ENCODE measurements around the gene RFC2. TPM values are rescaled to one million over a fixed set of nuclear protein-coding genes. Genes with fewer than 3 reads are reported as not detected.

Gene RFC2
- total RNA-seq, 2 donors from 2014 or later, result 56.7 to 71.6 TPM

- H3K4me1 ChIP-seq (ENCODE audit: control insufficient read depth, insufficient read depth, low read length), result no peaks in the 10 kb centered on the region
- peak; percentile 95 for DNase-seq
- no peaks in the 10 kb centered on the region for H3K27me3 ChIP-seq (ENCODE audit: control insufficient read depth, insufficient read depth, low read length, poor library complexity, severe bottlenecking)
- peak overlapping the region; percentile 79 for H3K4me3 ChIP-seq (ENCODE audit: low read length)
- H3K9me3 ChIP-seq (ENCODE audit: control insufficient read depth, low read length), result no peaks in the 10 kb centered on the region
- Mint-ChIP-seq H3K4me3 (peak overlapping the region; percentile 64), H3K27me3 (ENCODE audit: insufficient read depth) (no peaks in the 10 kb centered on the region), H3K36me3 (ENCODE audit: low read depth) (no peaks in the 10 kb centered on the region), H3K9me3 (no peaks in the 10 kb centered on the region), H3K4me1 (peaks cover 13% of the 10 kb centered on the region), H3K27ac (peak overlapping the region; percentile 68)
- H3K9ac ChIP-seq (ENCODE audit: extremely low read depth, low read length, poor library complexity, severe bottlenecking), result no peak overlapping the region
- 14 to 21% methylated on average over 3 to 16 of the region's 17 CpGs for WGBS, 2 experiments (ENCODE audit: insufficient coverage in 1 of 2, insufficient read length in 1 of 2)
- no peak for TF ChIP-seq CTCF (conservative IDR thresholded peaks at IDR 0.05)
- H3K27ac ChIP-seq (ENCODE audit: low read depth, low read length), result no peak overlapping the region
- no peaks in the 10 kb centered on the region for H3K36me3 ChIP-seq (ENCODE audit: control insufficient read depth, insufficient read depth, low read length)
Measured at GRCh38 chr7:74269757-74270277, 15.6 kb upstream of the RFC2 start.

DNA sequence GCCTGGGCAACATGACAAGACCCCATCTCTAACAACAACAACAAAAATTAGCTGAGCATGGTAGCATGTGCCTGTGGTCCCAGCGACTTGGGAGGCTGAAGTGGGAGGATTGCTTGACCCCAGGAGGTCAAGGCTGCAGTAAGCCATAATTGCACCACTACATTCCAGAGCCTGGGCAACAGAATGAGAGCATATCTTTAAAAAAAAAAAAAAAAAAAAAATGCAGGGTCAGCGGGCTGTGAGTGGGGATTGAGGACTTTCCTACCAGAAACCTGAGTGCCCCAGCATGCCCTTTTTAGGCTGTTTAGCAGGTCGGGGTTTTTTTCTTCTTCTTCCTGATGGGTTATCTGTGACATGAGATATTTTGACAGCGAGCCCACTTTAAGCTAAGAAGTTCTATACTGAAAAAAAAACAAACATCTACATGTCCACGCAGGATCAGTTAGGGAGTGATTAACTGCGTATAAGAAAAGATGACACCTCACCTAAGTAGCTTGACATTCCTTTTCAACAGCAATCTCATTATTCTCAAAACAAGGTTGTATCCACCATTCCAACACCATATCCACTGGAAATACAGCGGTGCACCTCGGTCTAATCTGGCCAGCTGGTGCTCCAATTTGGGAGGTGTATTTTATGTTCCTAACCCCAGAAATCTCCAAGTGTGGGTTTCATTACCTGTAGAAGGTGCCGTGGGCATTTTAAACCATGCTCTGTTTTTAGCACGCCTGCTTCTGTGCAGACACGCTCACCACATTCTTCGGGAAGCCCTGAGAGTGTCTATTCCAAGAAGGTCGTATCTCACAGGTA, 13.8 kb upstream of the RFC2 start:
- Histone ChIP-seq H3K4me3 (ENCODE audit: low read length) (no peak overlapping the region), H3K27me3 (ENCODE audit: control insufficient read depth, insufficient read depth, low read length, poor library complexity, severe bottlenecking) (no peaks in the 10 kb centered on the region), H3K4me1 (ENCODE audit: control insufficient read depth, insufficient read depth, low read length) (no peaks in the 10 kb centered on the region), H3K9me3 (ENCODE audit: control insufficient read depth, low read length) (no peaks in the 10 kb centered on the region), H3K9ac (ENCODE audit: extremely low read depth, low read length, poor library complexity, severe bottlenecking) (no peak overlapping the region), H3K36me3 (ENCODE audit: control insufficient read depth, insufficient read depth, low read length) (no peaks in the 10 kb centered on the region), H3K27ac (ENCODE audit: low read depth, low read length) (no peak overlapping the region)
- 91% methylated on average over 7 to 13 of the region's 13 CpGs for WGBS, 2 experiments (ENCODE audit: insufficient coverage in 1 of 2, insufficient read length in 1 of 2)
- Mint-ChIP-seq H3K9me3 (no peaks in the 10 kb centered on the region), H3K36me3 (ENCODE audit: low read depth) (no peaks in the 10 kb centered on the region), H3K4me1 (peaks cover 13% of the 10 kb centered on the region), H3K4me3 (no peak overlapping the region), H3K27ac (no peak overlapping the region), H3K27me3 (ENCODE audit: insufficient read depth) (no peaks in the 10 kb centered on the region)
- TF ChIP-seq CTCF (conservative IDR thresholded peaks at IDR 0.05), result no peak
- no peak for DNase-seq

DNA sequence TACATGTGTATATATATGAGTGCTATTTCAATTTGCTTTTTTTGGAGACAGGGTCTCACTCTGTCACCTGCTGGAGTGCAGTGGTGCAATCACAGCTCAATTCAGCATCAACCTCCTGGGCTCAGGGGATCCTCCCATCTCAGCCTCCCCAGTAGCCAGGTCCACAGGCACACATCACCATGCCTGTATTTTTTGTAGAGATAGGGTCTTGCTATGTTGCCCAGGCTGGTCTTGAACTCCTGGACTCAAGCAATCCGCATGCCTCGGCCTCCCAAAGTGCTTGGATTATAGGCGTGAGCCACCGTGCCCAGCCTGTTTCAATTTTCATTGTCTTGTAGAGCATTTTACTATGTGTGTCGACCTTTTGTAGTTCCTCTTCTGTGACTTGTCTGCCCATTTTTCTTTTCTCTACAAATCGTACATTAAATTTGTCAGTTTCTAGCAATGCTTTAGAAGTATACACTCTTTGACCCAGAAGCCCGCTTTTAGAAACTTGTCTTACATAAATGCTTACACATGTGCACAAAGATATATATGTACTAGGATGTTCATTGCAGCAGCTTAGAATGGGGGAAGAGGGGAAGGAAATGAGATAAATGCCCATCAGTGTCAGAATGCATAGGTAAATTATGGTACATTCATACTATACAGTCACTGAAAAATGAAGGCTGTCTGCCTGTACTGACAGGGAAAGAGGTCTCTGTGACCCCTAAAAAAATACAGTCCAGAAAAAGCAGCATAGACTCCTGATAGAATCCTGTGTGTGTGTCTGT, 12.2 kb upstream of the RFC2 start:
- no peak for DNase-seq
- no peak for TF ChIP-seq CTCF (conservative IDR thresholded peaks at IDR 0.05)
- H3K27ac Mint-ChIP-seq, result no peak overlapping the region
- WGBS, 2 experiments (ENCODE audit: insufficient coverage in 1 of 2, insufficient read length in 1 of 2), result 86 to 97% methylated on average over 5 to 7 of the region's 7 CpGs
- Histone ChIP-seq H3K27ac (ENCODE audit: low read depth, low read length) (no peak overlapping the region), H3K9ac (ENCODE audit: extremely low read depth, low read length, poor library complexity, severe bottlenecking) (no peak overlapping the region), H3K9me3 (ENCODE audit: control insufficient read depth, low read length) (no peaks in the 10 kb centered on the region), H3K27me3 (ENCODE audit: control insufficient read depth, insufficient read depth, low read length, poor library complexity, severe bottlenecking) (no peaks in the 10 kb centered on the region), H3K36me3 (ENCODE audit: control insufficient read depth, insufficient read depth, low read length) (no peaks in the 10 kb centered on the region), H3K4me3 (ENCODE audit: low read length) (no peak overlapping the region), H3K4me1 (ENCODE audit: control insufficient read depth, insufficient read depth, low read length) (no peaks in the 10 kb centered on the region)
- H3K27me3 Mint-ChIP-seq (ENCODE audit: insufficient read depth), result no peaks in the 10 kb centered on the region
- peaks cover 6% of the 10 kb centered on the region for H3K4me1 Mint-ChIP-seq
- no peaks in the 10 kb centered on the region for H3K9me3 Mint-ChIP-seq
- H3K4me3 Mint-ChIP-seq, result no peak overlapping the region
- no peaks in the 10 kb centered on the region for H3K36me3 Mint-ChIP-seq (ENCODE audit: low read depth)

Data from endodermal cell (in vitro differentiated cells).